ENCODE data around the gene ELFN1. TPM values are rescaled to one million over a fixed set of nuclear protein-coding genes. Genes with fewer than 3 reads are reported as not detected.

ELFN1 gene
- total and polyA plus RNA-seq, 9 of the 15 experiments (the other 6 are each of a cell fraction or from before 2014, with no cell fraction given): 0.04 to 0.64 (median 0.18) TPM; not detected in 2

DNA sequence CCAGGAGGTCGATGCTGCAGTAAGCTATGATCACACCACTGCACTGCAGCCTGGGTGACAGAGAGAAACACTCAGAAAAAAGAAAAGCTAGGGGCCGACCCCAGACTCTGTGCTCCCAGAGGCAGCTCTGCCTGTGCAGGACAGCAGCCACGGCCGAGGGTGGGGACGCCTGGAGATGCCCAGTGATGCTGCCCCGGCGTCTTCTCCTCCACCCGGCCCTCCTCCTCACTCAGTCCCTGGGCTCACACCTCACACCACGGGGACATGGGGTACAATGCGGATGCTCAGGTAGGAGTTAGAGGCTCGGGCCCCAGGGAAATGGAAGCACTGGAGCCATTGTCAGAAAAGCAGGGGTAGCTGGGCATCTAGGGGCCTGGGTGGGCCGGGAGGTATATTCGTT, 46.3 kb upstream of the ELFN1 start:
- no peak overlapping the region for H2AFZ ChIP-seq (ENCODE audit: low read depth, low read length)
- POLR2A ChIA-PET: interaction anchor here (1.1 kb wide), 1 partner anchor 10 kb away, joined by 4 read pairs; no protein-coding TSS in a partner anchor
- H3K9ac ChIP-seq (ENCODE audit: insufficient read depth in 1 of 2, low read depth in 2 of 2, low read length in 2 of 2): peak overlapping the region in 1 of 2 experiments; percentile 35; a peak in 1 of 4 replicates
- H4K20me1 ChIP-seq (replicated peaks; ENCODE audit: control insufficient read depth, insufficient read depth, low read length): 0 out of 2 replicates have a peak, but pooled peaks cover 7% of the 10 kb centered on the region
- H3K9me3 ChIP-seq (replicated peaks; ENCODE audit: control insufficient read depth, insufficient read depth, low read depth, low read length): peaks cover 2% of the 10 kb centered on the region; the same call in 1 of the 2 replicates
- peaks cover 16 to 53% of the 10 kb centered on the region in 2 experiments; a peak in 4 of 5 replicates for H3K27me3 ChIP-seq (ENCODE audit: control insufficient read depth in 2 of 2, insufficient read depth in 2 of 2, low read length in 2 of 2)
- ATAC-seq (peak; percentile 35; the same call in 2 of the 3 replicates), DNase-seq (ENCODE audit: extremely low read depth in 1 of 4, low spot score in 3 of 4) (no peak), FAIRE-seq (no peak)
- in situ Hi-C loops (cut with MboI): no loop called here
- no peaks in the 10 kb centered on the region for H3K79me2 ChIP-seq (ENCODE audit: control insufficient read depth, insufficient read depth, low read length)
- CTCF ChIA-PET (ENCODE audit: low intra/inter-chr PET ratio): no interaction called here
- no peak overlapping the region for H3K4me3 ChIP-seq
- BruUV-seq (replicated peaks): no TSS peak
- no peak overlapping the region for H3K27ac ChIP-seq (ENCODE audit: extremely low read depth, low read depth, low read length)
- peaks cover 0 to 19% of the 10 kb centered on the region in 2 experiments; a peak in 2 of 5 replicates for H3K4me1 ChIP-seq (replicated peaks in 1 of 2; ENCODE audit: control insufficient read depth in 2 of 2, insufficient read depth in 2 of 2, low read length in 2 of 2)
- no peak overlapping the region for H3K4me2 ChIP-seq (ENCODE audit: insufficient read depth, low read length)
- no peaks in the 10 kb centered on the region for H3K9me1 ChIP-seq (ENCODE audit: control insufficient read depth, insufficient read depth, low read length)
- intact Hi-C loops (cut with micrococcal nuclease): no loop called here
- WGBS (ENCODE audit: insufficient coverage, low coverage, missing lambda C conversion rate): 7% methylated on average over 9 of the region's 13 CpGs
- no peaks in the 10 kb centered on the region for H3K36me3 ChIP-seq (ENCODE audit: control insufficient read depth, insufficient read depth, low read length)
- TF ChIP-seq RFX1 (IDR thresholded peaks at IDR 0.05) (no peak), KAT7 (CRISPR knock-in tag; IDR thresholded peaks at IDR 0.05; ENCODE audit: borderline replicate concordance) (no peak), POLR2AphosphoS2 (IDR thresholded peaks at IDR 0.05; ENCODE audit: low read length) (no peak), CXXC5 (CRISPR knock-in tag; IDR thresholded peaks at IDR 0.05) (no peak), ILF3 (IDR thresholded peaks at IDR 0.05; ENCODE audit: borderline replicate concordance) (no peak), CCNT2 (IDR thresholded peaks at IDR 0.05; ENCODE audit: borderline replicate concordance, extremely low read depth, insufficient read length, low read depth, low read length) (no peak), TCFL5 (CRISPR knock-in tag; conservative IDR thresholded peaks at IDR 0.05) (no peak), ZNF445 (CRISPR knock-in tag; IDR thresholded peaks at IDR 0.05; ENCODE audit: low read depth) (no peak), BCOR (IDR thresholded peaks at IDR 0.05) (no peak), ZFP30 (CRISPR knock-in tag; IDR thresholded peaks at IDR 0.05; ENCODE audit: borderline replicate concordance) (no peak), MEIS2 (IDR thresholded peaks at IDR 0.05; ENCODE audit: partially characterized antibody) (no peak), MBD1 (CRISPR knock-in tag; IDR thresholded peaks at IDR 0.05) (no peak), RBM34 (IDR thresholded peaks at IDR 0.05; ENCODE audit: borderline replicate concordance, insufficient read depth, low read length) (no peak), MNT (conservative IDR thresholded peaks at IDR 0.05) (no peak)
- TF ChIP-seq, protein P1, sequence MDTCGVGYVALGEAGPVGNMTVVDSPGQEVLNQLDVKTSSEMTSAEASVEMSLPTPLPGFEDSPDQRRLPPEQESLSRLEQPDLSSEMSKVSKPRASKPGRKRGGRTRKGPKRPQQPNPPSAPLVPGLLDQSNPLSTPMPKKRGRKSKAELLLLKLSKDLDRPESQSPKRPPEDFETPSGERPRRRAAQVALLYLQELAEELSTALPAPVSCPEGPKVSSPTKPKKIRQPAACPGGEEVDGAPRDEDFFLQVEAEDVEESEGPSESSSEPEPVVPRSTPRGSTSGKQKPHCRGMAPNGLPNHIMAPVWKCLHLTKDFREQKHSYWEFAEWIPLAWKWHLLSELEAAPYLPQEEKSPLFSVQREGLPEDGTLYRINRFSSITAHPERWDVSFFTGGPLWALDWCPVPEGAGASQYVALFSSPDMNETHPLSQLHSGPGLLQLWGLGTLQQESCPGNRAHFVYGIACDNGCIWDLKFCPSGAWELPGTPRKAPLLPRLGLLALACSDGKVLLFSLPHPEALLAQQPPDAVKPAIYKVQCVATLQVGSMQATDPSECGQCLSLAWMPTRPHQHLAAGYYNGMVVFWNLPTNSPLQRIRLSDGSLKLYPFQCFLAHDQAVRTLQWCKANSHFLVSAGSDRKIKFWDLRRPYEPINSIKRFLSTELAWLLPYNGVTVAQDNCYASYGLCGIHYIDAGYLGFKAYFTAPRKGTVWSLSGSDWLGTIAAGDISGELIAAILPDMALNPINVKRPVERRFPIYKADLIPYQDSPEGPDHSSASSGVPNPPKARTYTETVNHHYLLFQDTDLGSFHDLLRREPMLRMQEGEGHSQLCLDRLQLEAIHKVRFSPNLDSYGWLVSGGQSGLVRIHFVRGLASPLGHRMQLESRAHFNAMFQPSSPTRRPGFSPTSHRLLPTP (IDR thresholded peaks at IDR 0.05; ENCODE audit: borderline replicate concordance, extremely low read depth, insufficient read length): no peak
